Endothelial cell of umbilical vein (primary cell): ENCODE measurements around the gene YIPF3. TPM values are rescaled to one million over a fixed set of nuclear protein-coding genes. Genes with fewer than 3 reads are reported as not detected.

Experiments used
- BruUV-seq: library from RNA; stranded (reverse); fragments of 400-500 nt; replicated peaks from 2 replicates; lab custom pipeline; 2021; lab: Mats Ljungman, UMichigan
- CTCF ChIA-PET: fragments of 300-600, 350-600 bp; sonication (Branson Sonifier 250); formaldehyde crosslinking; loops from one replicate; lab custom pipeline; 2021; ENCODE audit warnings: antibody characterized with exemption, inconsistent platforms; lab: Charles Lee
- POLR2A ChIA-PET: fragments of 300-600, 350-600 bp; sonication (Branson Sonifier 250); formaldehyde crosslinking; loops from one replicate; lab custom pipeline; 2021; ENCODE audit warnings: antibody characterized with exemption, inconsistent platforms; lab: Charles Lee
- DNase-seq: peaks from one replicate; pipeline ENCODE4 v3.0.0-alpha.2; 2011; ENCODE audit warnings: low read depth, low spot score
- FAIRE-seq: peaks from 2 replicates; lab custom pipeline; 2011; peaks lifted over from hg19 to GRCh38; lab: Jason Lieb, UNC
- H2AFZ ChIP-seq: 2 replicates; pipeline ENCODE4 v1.6.0; 2012; ENCODE audit warnings: low read depth, low read length, control low read depth, inconsistent platforms
- H3K27ac ChIP-seq: 2 replicates; pipeline ENCODE4 v1.5.1; 2011; ENCODE audit warnings: low read depth, mild to moderate bottlenecking, control low read depth, low read length, moderate library complexity; ENCODE audit not compliant: insufficient read depth
- H3K27me3 ChIP-seq, 2 experiments: 2 replicates each; pipeline versions ENCODE4 v1.6.0 to v1.6.1; 2011; ENCODE audit warnings: low read length in 2 of 2, mixed read lengths in 1 of 2; ENCODE audit not compliant: control insufficient read depth in 2 of 2, insufficient read depth in 2 of 2
- H3K36me3 ChIP-seq, 2 experiments: 2 replicates in 1 of 2; 3 replicates in 1 of 2; pipeline ENCODE4 v1.5.1; 2011; ENCODE audit warnings: low read length in 2 of 2, mild to moderate bottlenecking in 1 of 2, moderate library complexity in 1 of 2; ENCODE audit not compliant: control insufficient read depth in 2 of 2, insufficient read depth in 2 of 2; ENCODE audit errors: extremely low read depth in 1 of 2
- H3K4me1 ChIP-seq: 3 replicates; pipeline ENCODE4 v1.5.1; 2011; ENCODE audit warnings: mild to moderate bottlenecking, low read length; ENCODE audit not compliant: control insufficient read depth, insufficient read depth; ENCODE audit errors: extremely low read depth
- H3K4me2 ChIP-seq: 2 replicates; pipeline ENCODE4 v1.6.1; 2011; ENCODE audit warnings: low read length, control low read depth, mixed read lengths; ENCODE audit not compliant: insufficient read depth
- H3K4me3 ChIP-seq, 3 experiments: fragments of 200-600 bp in 1 of 3; sonication (generic), shearing (Covaris generic) in 1 of 3; replicated peaks in 1 of 3; 2 replicates each; pipeline ENCODE4 v1.5.1; 2011 to 2016; ENCODE audit warnings: control low read depth in 3 of 3, low read length in 3 of 3, mild to moderate bottlenecking in 2 of 3, inconsistent platforms in 1 of 3, low read depth in 1 of 3, moderate library complexity in 1 of 3; ENCODE audit not compliant: insufficient read depth in 1 of 3
- H3K79me2 ChIP-seq: 2 replicates; pipeline ENCODE4 v1.6.0; 2012; ENCODE audit warnings: low read length, inconsistent platforms; ENCODE audit not compliant: control insufficient read depth, insufficient read depth
- H3K9ac ChIP-seq: replicated peaks from 2 replicates; pipeline ENCODE3; 2011; ENCODE audit warnings: low read length, control low read depth; ENCODE audit not compliant: insufficient read depth; ENCODE audit errors: extremely low read depth
- H3K9me1 ChIP-seq: replicated peaks from 3 replicates; pipeline ENCODE4 v1.6.0; 2011; ENCODE audit warnings: mild to moderate bottlenecking, low read length; ENCODE audit not compliant: control insufficient read depth, insufficient read depth; ENCODE audit errors: extremely low read depth
- H3K9me3 ChIP-seq: replicated peaks from 2 replicates; pipeline ENCODE4 v1.5.1; 2012; ENCODE audit warnings: low read length, inconsistent platforms; ENCODE audit not compliant: control insufficient read depth, insufficient read depth
- H4K20me1 ChIP-seq: replicated peaks from 2 replicates; pipeline ENCODE3; 2011; ENCODE audit warnings: mild to moderate bottlenecking, low read length; ENCODE audit not compliant: control insufficient read depth, insufficient read depth; ENCODE audit errors: extremely low read depth
- EZH2 ChIP-seq: IDR thresholded peaks from 2 replicates; pipeline ENCODE4 v1.6.1; 2012; ENCODE audit warnings: borderline replicate concordance, low read depth, mild to moderate bottlenecking, moderate library complexity, low read length, inconsistent platforms; ENCODE audit not compliant: severe bottlenecking
- FOS ChIP-seq: IDR thresholded peaks from 2 replicates; pipeline ENCODE4 v1.6.1; 2011; ENCODE audit warnings: mild to moderate bottlenecking, low read length, moderate library complexity, borderline replicate concordance; ENCODE audit not compliant: insufficient read depth
- GATA2 ChIP-seq: IDR thresholded peaks from 2 replicates; pipeline ENCODE4 v1.7.0; 2011; ENCODE audit warnings: low read depth, mild to moderate bottlenecking, moderate library complexity, mixed read lengths, low read length; ENCODE audit not compliant: insufficient read length, insufficient read depth
- JUN ChIP-seq: IDR thresholded peaks from 2 replicates; pipeline ENCODE4 v1.6.1; 2011; ENCODE audit warnings: borderline replicate concordance, low read depth; ENCODE audit not compliant: insufficient read length, insufficient read depth
- MYC ChIP-seq: IDR thresholded peaks from one replicate; pipeline ENCODE4 v1.6.1; 2011; ENCODE audit warnings: mild to moderate bottlenecking, low read depth, low read length
- POLR2A ChIP-seq: IDR thresholded peaks from 2 replicates; pipeline ENCODE4 v1.6.1; 2012; ENCODE audit warnings: low read depth, mild to moderate bottlenecking, control low read depth, low read length
- POLR2AphosphoS5 ChIP-seq: IDR thresholded peaks from 2 replicates; pipeline ENCODE4 v1.6.1; 2012; ENCODE audit warnings: low read depth, mild to moderate bottlenecking, control low read depth, low read length, moderate library complexity; ENCODE audit not compliant: insufficient read depth
- dilution Hi-C: fragments of 300-500 bp; cut with MboI; formaldehyde crosslinking; loops from one replicate; pipeline ENCODE4 v1.15.0; 2019; ENCODE audit warnings: low sequenced_read_pairs; ENCODE audit not compliant: extremely low pct_ligation_motif_present
- intact Hi-C: fragments of 100-400 bp; cut with micrococcal nuclease; formaldehyde crosslinking; loops from one replicate; pipeline ENCODE4 v1.10.0; 2022
- polyA plus RNA-seq, 4 experiments: library from polyadenylated mRNA; depleted of rRNA in 3 of 4; stranded (reverse) in 3 of 4; unstranded in 1 of 4; fragments of >200 nt; gene quantifications; 2 replicates each; pipeline versions ENCODE4 v1.2.1 to v1.2.3, GENCODE V29; 2011 to 2012; ENCODE audit warnings: missing spikeins in 1 of 4
- total RNA-seq: library from RNA; stranded (reverse); gene quantifications from 2 replicates; pipeline ENCODE4 v1.2.3, GENCODE V29; 2021
- TF ChIP-seq, protein P1 (sequence below): IDR thresholded peaks from 2 replicates; pipeline ENCODE4 v1.6.1; 2011; ENCODE audit not compliant: insufficient read depth, insufficient read length
- TF ChIP-seq, protein P2 (sequence below), 2 donors: IDR thresholded peaks; 1 replicate in 1 of 2; 2 replicates in 1 of 2; pipeline ENCODE4 v1.5.1; 2011; ENCODE audit warnings: low read length in 2 of 2, mild to moderate bottlenecking in 2 of 2, moderate library complexity in 2 of 2, control low read depth in 1 of 2, inconsistent platforms in 1 of 2, low read depth in 1 of 2; ENCODE audit not compliant: insufficient read depth in 1 of 2; ENCODE audit errors: extremely low read depth in 1 of 2

YIPF3 gene
- total and polyA plus RNA-seq, 2 donors (not counting 3 experiments of a cell fraction or from before 2014, with no cell fraction given) = 119 to 470 TPM

DNA sequence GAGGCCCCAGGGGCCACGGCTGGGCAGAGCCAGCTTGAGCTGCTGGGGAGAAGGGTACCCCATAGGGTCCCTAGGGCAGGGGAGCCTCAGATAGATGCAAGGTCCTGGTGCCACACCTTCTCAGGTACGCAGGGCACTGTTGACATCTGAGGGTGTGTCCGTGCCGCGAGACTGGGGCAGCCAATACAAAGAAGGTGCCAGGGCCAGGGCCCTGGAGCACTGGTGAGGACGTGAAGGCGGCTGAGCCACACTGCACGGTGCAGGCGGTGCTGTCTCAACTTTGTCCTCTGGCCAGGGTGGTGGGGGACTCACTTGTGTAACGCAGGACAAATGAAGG lies 5.9 kb downstream of the YIPF3 start:
- peak overlapping the region; percentile 32 for H3K4me2 ChIP-seq
- DNase-seq = no peak
- intact Hi-C loops = no loop called here
- H3K4me1 ChIP-seq = peaks cover 14% of the 10 kb centered on the region
- FAIRE-seq = no peak
- H3K79me2 ChIP-seq = peaks cover 11% of the 10 kb centered on the region
- H3K9me3 ChIP-seq = no peaks in the 10 kb centered on the region
- dilution Hi-C loops = no loop called here
- CTCF ChIA-PET = interaction anchor here (1.3 to 19.0 kb wide), 6 partner anchors 11 to 282 kb away, joined by 4 to 289 read pairs (median 8); partner anchors contain the start of genes DLK2, DNPH1 and ZNF318
- H3K4me3 ChIP-seq = no peak overlapping the region
- H3K27me3 ChIP-seq = no peaks in the 10 kb centered on the region
- H3K27ac ChIP-seq = no peak overlapping the region
- H3K9ac ChIP-seq = no peak overlapping the region
- POLR2A ChIA-PET = no interaction called here
- H3K36me3 ChIP-seq = peaks cover 3 to 32% of the 10 kb centered on the region in 2 experiments
- no peak overlapping the region for H2AFZ ChIP-seq
- TF ChIP-seq, protein P1, sequence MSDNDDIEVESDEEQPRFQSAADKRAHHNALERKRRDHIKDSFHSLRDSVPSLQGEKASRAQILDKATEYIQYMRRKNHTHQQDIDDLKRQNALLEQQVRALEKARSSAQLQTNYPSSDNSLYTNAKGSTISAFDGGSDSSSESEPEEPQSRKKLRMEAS = no peak
- TF ChIP-seq POLR2A = no peak
- TF ChIP-seq EZH2 = no peak
- TF ChIP-seq POLR2AphosphoS5 = no peak
- no peak for TF ChIP-seq JUN
- no peak for TF ChIP-seq FOS
- TF ChIP-seq, protein P2, sequence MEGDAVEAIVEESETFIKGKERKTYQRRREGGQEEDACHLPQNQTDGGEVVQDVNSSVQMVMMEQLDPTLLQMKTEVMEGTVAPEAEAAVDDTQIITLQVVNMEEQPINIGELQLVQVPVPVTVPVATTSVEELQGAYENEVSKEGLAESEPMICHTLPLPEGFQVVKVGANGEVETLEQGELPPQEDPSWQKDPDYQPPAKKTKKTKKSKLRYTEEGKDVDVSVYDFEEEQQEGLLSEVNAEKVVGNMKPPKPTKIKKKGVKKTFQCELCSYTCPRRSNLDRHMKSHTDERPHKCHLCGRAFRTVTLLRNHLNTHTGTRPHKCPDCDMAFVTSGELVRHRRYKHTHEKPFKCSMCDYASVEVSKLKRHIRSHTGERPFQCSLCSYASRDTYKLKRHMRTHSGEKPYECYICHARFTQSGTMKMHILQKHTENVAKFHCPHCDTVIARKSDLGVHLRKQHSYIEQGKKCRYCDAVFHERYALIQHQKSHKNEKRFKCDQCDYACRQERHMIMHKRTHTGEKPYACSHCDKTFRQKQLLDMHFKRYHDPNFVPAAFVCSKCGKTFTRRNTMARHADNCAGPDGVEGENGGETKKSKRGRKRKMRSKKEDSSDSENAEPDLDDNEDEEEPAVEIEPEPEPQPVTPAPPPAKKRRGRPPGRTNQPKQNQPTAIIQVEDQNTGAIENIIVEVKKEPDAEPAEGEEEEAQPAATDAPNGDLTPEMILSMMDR (IDR thresholded peaks at IDR 0.05; ENCODE audit: extremely low read depth in 1 of 2, insufficient read depth in 1 of 2, low read depth in 1 of 2, low read length in 2 of 2) = no peak
- no peak for TF ChIP-seq MYC
- no peak for TF ChIP-seq GATA2
- no peaks in the 10 kb centered on the region for H4K20me1 ChIP-seq
- no peaks in the 10 kb centered on the region for H3K9me1 ChIP-seq
- BruUV-seq = no TSS peak
